Bladder microvascular endothelial cell (primary cell): ENCODE measurements around the gene APBA1. TPM values are rescaled to one million over a fixed set of nuclear protein-coding genes. Genes with fewer than 3 reads are reported as not detected.

Source experiments
- total RNA-seq: library from RNA; depleted of rRNA; stranded (reverse); fragments of >200 nt; gene quantifications from 2 replicates; pipeline ENCODE4 v1.2.3, GENCODE V29; 2014

APBA1 gene
- total RNA-seq = 12.3 and 33.0 TPM in 2 replicates

DNA sequence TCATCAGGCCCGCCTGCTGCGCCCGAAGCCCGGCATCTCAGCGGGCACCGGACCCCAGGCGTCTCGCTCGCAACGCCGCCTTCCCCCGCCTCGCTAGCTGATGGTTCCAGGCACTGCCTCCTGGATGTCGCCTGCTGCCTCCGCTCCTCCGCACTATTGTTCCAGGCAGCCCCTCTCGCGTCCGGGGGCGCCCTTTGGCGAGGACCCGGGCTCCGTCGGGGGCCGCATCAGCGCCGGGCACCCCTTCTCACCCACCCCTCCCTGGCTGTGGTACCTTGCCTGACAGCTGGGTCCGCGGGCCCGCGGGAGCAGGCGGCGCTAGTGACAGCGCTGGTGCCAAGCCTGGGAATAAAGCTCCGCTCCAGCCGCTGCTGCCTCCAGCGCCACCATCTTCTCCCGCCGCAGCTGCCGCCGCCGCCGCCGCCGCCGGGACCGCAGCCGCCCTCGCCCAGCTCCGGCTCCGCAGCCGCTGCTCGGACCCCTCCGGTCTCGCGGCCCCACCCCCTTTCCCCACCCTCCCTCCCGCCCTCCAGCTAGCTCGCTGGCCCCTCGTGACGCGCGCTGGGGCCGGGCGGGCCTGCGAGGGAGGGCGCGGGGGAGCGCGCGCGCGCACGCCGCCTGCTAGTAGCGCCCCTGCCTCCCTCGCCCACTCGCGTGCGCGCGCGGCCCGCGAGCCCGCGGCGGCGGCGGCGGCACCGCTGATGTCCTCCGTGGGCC, at the start of gene APBA1:
Gene APBA1, minus strand, starts transcription at position 493 of the 717 bp plus-strand sequence.

Other genes starting within 250 kb of the APBA1 start
- 32.9 and 100 TPM in 2 replicates for gene PTAR1, start 87.6 kb upstream of the APBA1 start, total RNA-seq
- 0.38 TPM in 1 of 2 replicates, not detected in the other for gene CFAP95, start 148.4 kb upstream of the APBA1 start, total RNA-seq